OCI-LY3 (cell line): ENCODE measurements around the gene WIZ.

Experiments used
- CTCF ChIP-seq: fragments of 200-600, 300-600 bp; sonication (generic); IDR thresholded peaks from 2 replicates; pipeline ENCODE4 v1.5.1; 2014; ENCODE audit warnings: antibody characterized with exemption, low read length, low read depth
- EZH2phosphoT487 ChIP-seq: fragments of 200-600 bp; shearing (Covaris generic); IDR thresholded peaks from 2 replicates; pipeline ENCODE4 v1.6.1; 2018; ENCODE audit warnings: antibody characterized with exemption, mixed run types, low read depth

- TF ChIP-seq CTCF (no peak), EZH2phosphoT487 (no peak)
Observed at GRCh38 chr19:15475611-15476010, 25.9 kb upstream of the WIZ start.
